Left kidney (tissue), 2 donors: ENCODE data around the gene ZFPM1. TPM values are rescaled to one million over a fixed set of nuclear protein-coding genes. Genes with fewer than 3 reads are reported as not detected.

Source experiments
- DNase-seq: peaks from one replicate; pipeline ENCODE4 v3.0.0-alpha.2; 2013
- polyA plus RNA-seq: library from polyadenylated mRNA; unstranded; fragments of 120-200 nt; gene quantifications from one replicate; pipeline ENCODE4 v1.2.1, GENCODE V29; 2013; ENCODE audit not compliant: insufficient read length

The ZFPM1 gene
- polyA plus RNA-seq, 1 donor, result 3.6 TPM

DNA sequence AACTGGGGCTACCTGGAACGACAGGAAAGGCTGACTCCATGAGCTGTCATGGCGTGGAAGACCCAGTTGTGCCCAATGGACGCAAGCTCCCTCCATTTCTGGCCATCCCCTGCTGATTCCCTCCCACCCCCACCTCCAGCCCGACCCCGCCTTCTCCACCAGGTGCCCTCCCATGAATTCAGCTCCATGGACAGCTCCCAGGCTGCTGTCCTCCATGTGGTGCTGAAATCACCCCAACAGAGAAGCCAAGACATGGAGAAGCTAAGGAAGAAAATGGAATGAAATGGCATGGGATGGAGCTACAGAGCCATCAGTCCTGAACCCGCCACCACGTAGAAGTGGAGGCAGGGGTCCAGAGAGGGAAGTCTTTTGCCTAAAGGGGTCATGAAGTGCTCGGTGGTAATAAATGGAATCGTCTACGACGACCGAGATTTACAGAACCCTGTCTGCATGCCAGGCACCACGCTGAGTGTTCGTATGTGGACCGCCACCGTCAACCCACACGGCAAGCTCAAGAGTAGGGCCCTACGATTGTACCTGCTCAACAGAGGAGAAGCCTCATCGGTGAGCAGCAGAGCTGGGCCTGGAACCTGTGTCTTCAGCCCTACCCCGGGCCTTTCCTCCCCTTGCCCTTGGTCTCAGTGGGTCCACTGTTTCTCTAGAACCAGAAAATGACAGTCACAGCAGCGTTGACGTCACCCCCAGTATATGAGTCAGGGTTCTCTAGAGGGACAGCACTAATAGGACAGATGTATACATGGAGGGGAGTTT lies 107.8 kb downstream of the ZFPM1 start:
- DNase-seq, result peak; percentile 59

GRCh38 chr16:88561485-88562359 lies 108.6 kb downstream of the ZFPM1 start:
- DNase-seq, result no peak

DNA sequence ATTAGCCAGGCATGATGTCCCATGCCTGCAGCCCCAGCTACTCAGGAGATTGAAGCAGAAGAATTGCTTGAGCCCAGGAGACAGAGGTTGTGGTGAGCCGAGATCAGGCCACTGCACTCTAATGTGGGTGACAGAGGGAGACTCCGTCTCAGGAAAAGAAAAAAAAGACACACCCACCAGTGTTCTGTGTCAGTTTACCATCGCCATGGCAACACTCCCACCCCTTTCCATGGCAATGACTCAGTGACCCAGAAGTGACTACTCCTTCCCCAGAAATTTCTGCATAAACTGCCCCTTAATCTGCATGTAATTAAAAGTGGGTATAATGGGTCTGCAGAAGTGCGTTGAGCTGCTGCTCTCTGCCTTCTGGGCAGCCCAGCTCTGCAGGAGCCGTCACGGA lies 113.1 kb downstream of the ZFPM1 start:
- no peak for DNase-seq

GRCh38 chr16:88568710-88569613 lies 115.9 kb downstream of the ZFPM1 start:
- no peak for DNase-seq

GRCh38 chr16:88569614-88569984 lies 116.5 kb downstream of the ZFPM1 start:
- DNase-seq, result no peak

DNA sequence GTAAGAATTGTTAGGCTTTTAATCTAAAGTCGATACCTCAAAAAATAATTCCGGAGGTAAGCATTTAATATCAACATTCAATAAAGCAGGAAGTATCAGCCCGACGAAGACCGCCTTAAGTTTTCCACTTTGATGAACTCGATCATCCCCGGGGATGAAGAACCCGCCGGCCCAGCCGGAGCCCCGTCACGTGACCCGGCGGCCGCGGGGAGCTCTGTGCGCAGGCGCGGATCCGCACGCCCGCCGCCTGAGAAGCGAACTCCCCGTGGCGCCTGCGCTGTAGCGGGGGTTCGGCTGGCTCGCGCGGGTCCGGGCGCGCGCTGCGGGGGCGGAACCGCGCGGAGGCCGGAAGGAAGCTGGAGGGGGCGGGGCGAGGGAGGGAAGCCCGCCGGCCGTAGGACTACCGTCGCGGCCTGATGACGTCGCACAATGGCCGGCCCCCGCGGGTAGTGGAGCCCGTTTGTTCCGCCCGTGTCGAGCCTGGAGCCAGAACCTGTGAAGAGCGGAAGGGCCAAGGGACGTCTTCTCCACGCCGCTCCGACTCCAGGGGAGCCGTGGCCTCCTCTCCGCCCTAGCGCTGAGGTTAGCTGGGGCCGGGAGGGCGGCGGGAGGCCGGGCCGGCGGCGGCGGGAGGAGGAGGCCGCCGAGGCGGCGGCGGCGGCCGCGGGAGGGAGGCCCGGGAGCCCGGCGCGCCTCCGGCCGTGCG lies 117.1 kb downstream of the ZFPM1 start, which contains the start of gene ZC3H18:
ZC3H18 (plus strand) TSS at position 419 of the 706 bp plus-strand sequence. CDS start 6,721 bp downstream, outside the sequence.
- peak; percentile 97 for DNase-seq

DNA sequence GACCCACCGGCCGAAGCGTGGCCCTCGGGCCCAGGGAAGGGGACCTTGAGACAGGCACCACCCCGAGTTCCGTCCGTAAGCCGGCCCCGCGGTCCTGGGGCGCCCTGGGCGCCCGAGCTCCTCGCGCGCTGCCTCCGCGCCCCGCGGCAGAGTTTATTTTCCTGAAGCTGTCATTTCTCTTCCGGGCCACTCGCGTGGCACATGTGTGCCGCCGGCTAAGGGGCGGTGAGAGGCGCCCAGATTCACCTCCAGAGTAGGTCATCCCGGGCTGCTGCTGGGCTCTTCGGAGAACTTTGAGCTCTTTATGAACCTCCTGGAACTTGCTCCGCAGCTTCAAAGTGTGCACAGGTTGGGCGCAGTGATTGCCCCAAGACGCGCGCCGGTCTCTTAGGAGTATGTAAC lies 117.6 kb downstream of the ZFPM1 start:
- no peak for DNase-seq

DNA sequence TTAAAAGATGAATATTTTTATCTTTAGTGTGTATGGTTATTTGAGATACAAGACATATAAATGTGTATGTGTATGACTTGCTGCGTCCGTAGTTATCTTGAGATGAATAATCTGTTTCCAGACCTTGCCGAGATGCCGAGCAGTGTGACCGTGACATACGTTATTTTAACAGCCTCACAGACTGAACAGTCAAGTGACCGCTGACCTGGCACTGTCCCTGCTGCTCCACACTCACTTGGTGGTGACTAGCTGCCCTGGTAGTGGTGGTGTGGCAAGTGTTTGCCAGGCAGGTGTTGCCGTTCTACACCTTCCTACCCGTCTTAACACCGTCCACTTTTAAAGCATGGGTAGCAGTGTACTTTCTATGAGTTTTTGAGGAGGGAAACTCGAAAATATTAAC lies 122.2 kb downstream of the ZFPM1 start:
- no peak for DNase-seq

DNA sequence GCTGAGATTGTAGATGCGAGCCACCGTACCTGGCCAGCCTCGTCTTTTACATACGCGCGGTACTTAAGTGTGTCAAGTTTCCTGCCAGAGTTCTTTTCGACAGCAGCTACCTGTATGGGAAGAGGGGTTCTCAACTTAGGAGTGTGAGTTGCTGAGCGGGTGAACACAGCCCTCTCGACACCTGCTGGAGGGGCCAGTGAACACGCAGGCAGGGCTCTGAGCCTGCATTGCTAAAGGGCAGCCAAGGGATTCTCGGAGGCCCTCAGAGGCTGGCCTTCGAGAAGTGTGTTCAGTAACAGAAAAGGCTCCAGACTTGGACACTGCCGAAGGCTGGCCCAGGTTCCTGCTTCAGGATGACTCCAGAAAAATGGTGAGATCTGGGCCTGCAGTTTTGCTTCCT lies 123.2 kb downstream of the ZFPM1 start:
- DNase-seq, result no peak

DNA sequence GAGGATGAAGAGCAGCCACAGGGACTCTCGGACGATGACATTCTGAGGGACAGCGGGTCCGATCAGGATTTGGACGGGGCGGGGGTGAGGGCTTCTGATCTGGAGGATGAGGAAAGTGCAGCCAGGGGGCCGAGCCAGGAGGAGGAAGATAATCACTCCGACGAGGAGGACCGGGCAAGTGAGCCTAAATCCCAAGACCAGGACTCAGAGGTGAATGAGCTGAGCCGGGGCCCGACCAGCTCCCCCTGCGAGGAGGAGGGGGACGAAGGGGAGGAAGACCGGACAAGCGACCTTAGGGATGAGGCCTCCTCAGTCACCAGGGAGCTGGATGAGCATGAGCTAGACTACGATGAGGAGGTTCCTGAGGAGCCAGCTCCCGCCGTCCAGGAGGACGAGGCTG lies 124.1 kb downstream of the ZFPM1 start:
- no peak for DNase-seq

GRCh38 chr16:88578446-88579313 lies 125.6 kb downstream of the ZFPM1 start:
- DNase-seq, result no peak

GRCh38 chr16:88580371-88580770 lies 127.3 kb downstream of the ZFPM1 start:
- no peak for DNase-seq

DNA sequence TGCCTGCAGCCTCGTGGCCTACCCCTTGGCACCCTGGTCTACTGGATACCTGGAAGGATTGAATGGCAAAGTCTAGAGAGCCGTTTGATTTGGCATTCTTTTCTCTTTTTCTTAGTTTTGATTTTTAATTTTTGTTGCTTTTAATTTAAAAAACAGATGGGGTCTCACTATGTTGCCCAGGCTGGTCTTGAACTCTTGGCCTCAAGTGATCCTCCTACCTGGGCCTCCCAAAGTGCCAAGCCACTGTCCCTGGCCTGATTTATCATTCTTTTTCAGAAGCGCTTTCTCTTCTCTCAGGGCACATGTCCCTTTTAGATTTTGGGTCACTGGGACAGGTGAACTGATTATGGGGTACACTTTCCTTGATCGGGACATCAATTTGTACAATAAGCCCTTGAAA lies 128.0 kb downstream of the ZFPM1 start:
- DNase-seq, result no peak

GRCh38 chr16:88582912-88583575 lies 130.0 kb downstream of the ZFPM1 start:
- no peak for DNase-seq

DNA sequence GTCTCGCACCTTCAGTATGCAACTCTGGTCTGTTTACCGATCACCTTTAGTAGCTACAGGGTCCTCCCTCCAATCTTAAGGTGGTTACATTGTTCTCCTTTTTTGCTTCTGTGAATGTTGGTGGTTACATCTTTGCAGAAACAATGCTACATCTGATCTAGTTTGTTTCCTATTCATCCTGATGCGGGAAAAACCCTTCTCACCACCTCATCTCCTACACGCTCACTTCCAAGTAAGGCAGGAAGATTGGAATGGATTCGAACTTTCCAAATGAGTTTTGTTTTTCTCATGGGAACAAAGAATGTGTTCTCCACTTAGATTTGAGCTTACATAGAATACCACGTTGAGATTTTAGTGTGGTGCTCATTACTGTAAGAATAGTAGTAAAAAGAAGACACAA lies 131.6 kb downstream of the ZFPM1 start:
- no peak for DNase-seq

DNA sequence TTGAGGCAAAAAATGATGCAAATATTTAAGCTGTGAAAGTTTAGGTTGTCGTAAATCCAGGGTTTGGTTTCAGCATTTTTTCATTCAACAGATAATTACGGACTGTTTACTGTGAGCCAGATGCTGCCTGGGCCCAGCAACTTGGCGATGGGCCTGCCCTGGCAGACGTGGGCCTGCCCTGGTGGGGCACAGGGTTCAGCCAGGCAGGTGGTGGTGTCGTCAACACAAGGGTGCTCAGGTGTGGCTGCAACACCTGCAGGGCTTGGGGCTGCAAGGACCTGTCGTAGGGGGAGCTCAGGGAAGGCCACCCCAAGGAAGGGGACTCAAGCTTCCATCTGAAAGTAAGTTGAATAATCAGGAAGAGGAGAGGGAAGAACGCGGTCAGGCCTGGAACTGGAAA lies 132.2 kb downstream of the ZFPM1 start:
- DNase-seq, result no peak

- DNase-seq, result no peak
Observed at GRCh38 chr16:88585927-88586581, 133.0 kb downstream of the ZFPM1 start.
